CD14-positive monocyte (primary cell): ENCODE measurements around the gene MYO1E. TPM values are rescaled to one million over a fixed set of nuclear protein-coding genes. Genes with fewer than 3 reads are reported as not detected.

Experiments used
- DNase-seq, 3 donors: peaks; one replicate each; pipeline ENCODE4 v3.0.0-alpha.2; 2011 to 2022
- H2AFZ ChIP-seq: 2 replicates; pipeline ENCODE4 v1.6.0; 2012; ENCODE audit warnings: mild to moderate bottlenecking, low read depth, low read length, inconsistent platforms; ENCODE audit not compliant: insufficient read depth, poor library complexity, severe bottlenecking
- H3K27ac ChIP-seq, 2 donors: 1 replicate in 1 of 2; 2 replicates in 1 of 2; pipeline ENCODE4 v1.5.1; 2012 to 2013; ENCODE audit warnings: low read length in 2 of 2, control low read depth in 1 of 2, inconsistent platforms in 1 of 2, low read depth in 1 of 2, mild to moderate bottlenecking in 1 of 2
- H3K27me3 ChIP-seq, 2 donors: one replicate each; pipeline versions ENCODE4 v1.6.0 to v1.6.1; 2011 to 2013; ENCODE audit warnings: low read length in 2 of 2; ENCODE audit not compliant: control insufficient read depth in 2 of 2, insufficient read depth in 2 of 2
- H3K36me3 ChIP-seq, 2 donors: replicated peaks in 1 of 2; 1 replicate in 1 of 2; 2 replicates in 1 of 2; pipeline versions ENCODE4 v1.5.1 to v1.6.1; 2012 to 2013; ENCODE audit warnings: low read length in 2 of 2, control low read depth in 1 of 2, inconsistent platforms in 1 of 2, mild to moderate bottlenecking in 1 of 2; ENCODE audit not compliant: insufficient read depth in 2 of 2, control insufficient read depth in 1 of 2
- H3K4me1 ChIP-seq, 2 donors: 1 replicate in 1 of 2; 2 replicates in 1 of 2; pipeline versions ENCODE4 v1.5.1 to v1.6.1; 2012 to 2013; ENCODE audit warnings: low read length in 2 of 2, control low read depth in 1 of 2, inconsistent platforms in 1 of 2, mild to moderate bottlenecking in 1 of 2, moderate library complexity in 1 of 2; ENCODE audit not compliant: insufficient read depth in 2 of 2, control insufficient read depth in 1 of 2
- H3K4me2 ChIP-seq: replicated peaks from 2 replicates; pipeline ENCODE3; 2012; ENCODE audit warnings: low read length, moderate library complexity, mild to moderate bottlenecking; ENCODE audit not compliant: poor library complexity, severe bottlenecking; ENCODE audit errors: extremely low read depth
- H3K4me3 ChIP-seq, 3 experiments: fragments of 200-600 bp in 1 of 3; sonication (generic) in 1 of 3; replicated peaks in 1 of 3; 1 replicate in 2 of 3; 2 replicates in 1 of 3; pipeline ENCODE4 v1.5.1; 2011 to 2013; ENCODE audit warnings: low read length in 3 of 3, mild to moderate bottlenecking in 3 of 3, control low read depth in 2 of 3, low read depth in 2 of 3, inconsistent platforms in 1 of 3, moderate library complexity in 1 of 3
- H3K79me2 ChIP-seq: 2 replicates; pipeline ENCODE4 v1.6.0; 2012; ENCODE audit warnings: mild to moderate bottlenecking, control low read depth, inconsistent platforms, low read length, moderate library complexity; ENCODE audit not compliant: insufficient read depth
- H3K9ac ChIP-seq: 2 replicates; pipeline ENCODE4 v1.6.0; 2017; ENCODE audit warnings: low read length, mild to moderate bottlenecking; ENCODE audit not compliant: insufficient read depth, poor library complexity, severe bottlenecking
- H3K9me3 ChIP-seq, 2 donors: replicated peaks in 1 of 2; 1 replicate in 1 of 2; 2 replicates in 1 of 2; pipeline versions ENCODE4 v1.5.1 to v1.6.1; 2012 to 2013; ENCODE audit warnings: low read length in 2 of 2, control low read depth in 1 of 2; ENCODE audit not compliant: control insufficient read depth in 1 of 2, insufficient read depth in 1 of 2
- H4K20me1 ChIP-seq: 2 replicates; pipeline ENCODE4 v1.6.0; 2012; ENCODE audit warnings: mild to moderate bottlenecking, low read length, control low read depth, moderate library complexity; ENCODE audit not compliant: insufficient read depth
- H3K27ac Mint-ChIP-seq, 7 donors: one replicate each; pipeline ENCODE4 v1.8.0; 2020; ENCODE audit warnings: mild to moderate bottlenecking in 7 of 7, mixed read lengths in 7 of 7, moderate library complexity in 6 of 7, inconsistent platforms in 2 of 7
- H3K27me3 Mint-ChIP-seq, 3 donors: one replicate each; pipeline ENCODE4 v1.8.0; 2021 to 2022; ENCODE audit warnings: low read depth in 3 of 3, mild to moderate bottlenecking in 3 of 3, mixed read lengths in 3 of 3, moderate library complexity in 3 of 3, inconsistent platforms in 1 of 3
- H3K36me3 Mint-ChIP-seq, 2 donors: one replicate each; pipeline ENCODE4 v1.8.0; 2020; ENCODE audit warnings: mixed read lengths in 2 of 2, inconsistent platforms in 1 of 2, mild to moderate bottlenecking in 1 of 2
- H3K4me1 Mint-ChIP-seq: one replicate; pipeline ENCODE4 v1.8.0; 2020; ENCODE audit warnings: mild to moderate bottlenecking, mixed read lengths
- H3K4me3 Mint-ChIP-seq, 2 donors: one replicate each; pipeline ENCODE4 v1.8.0; 2020; ENCODE audit warnings: mild to moderate bottlenecking in 2 of 2, mixed read lengths in 2 of 2, moderate library complexity in 1 of 2
- H3K9me3 Mint-ChIP-seq, 7 donors: one replicate each; pipeline ENCODE4 v1.8.0; 2020 to 2022; ENCODE audit warnings: mixed read lengths in 7 of 7, mild to moderate bottlenecking in 6 of 7, moderate library complexity in 6 of 7, inconsistent platforms in 2 of 7
- WGBS: methylation state at CpG from one replicate; pipeline ENCODE4 v1.1.5; 2013; ENCODE audit warnings: missing lambda C conversion rate; ENCODE audit not compliant: insufficient coverage; 5-methylcytosine and 5-hydroxymethylcytosine counted together
- intact Hi-C, 2 donors: fragments of 100-400 bp; cut with micrococcal nuclease; formaldehyde crosslinking; loops; one replicate each; pipeline versions ENCODE4 v1.15.0 to v1.15.1; 2023
- polyA plus RNA-seq, 3 donors: library from polyadenylated mRNA; depleted of rRNA in 1 of 3; unstranded in 2 of 3; stranded (reverse) in 1 of 3; fragments of 300-500 nt in 2 of 3; fragments of >200 nt in 1 of 3; fragmentation: Illumina TruSeq in 2 of 3; gene quantifications; 1 replicate in 2 of 3; 2 replicates in 1 of 3; pipeline ENCODE4 v1.2.3, GENCODE V29; 2012 to 2021
- TF ChIP-seq, protein P1 (sequence below): fragments of 200-600 bp; IDR thresholded peaks from one replicate; pipeline ENCODE4 v1.8.0; 2022; ENCODE audit warnings: antibody characterized with exemption, mild to moderate bottlenecking

The MYO1E gene
- polyA plus RNA-seq, 3 donors = 5.5 to 16.2 (median 6.2) TPM

DNA sequence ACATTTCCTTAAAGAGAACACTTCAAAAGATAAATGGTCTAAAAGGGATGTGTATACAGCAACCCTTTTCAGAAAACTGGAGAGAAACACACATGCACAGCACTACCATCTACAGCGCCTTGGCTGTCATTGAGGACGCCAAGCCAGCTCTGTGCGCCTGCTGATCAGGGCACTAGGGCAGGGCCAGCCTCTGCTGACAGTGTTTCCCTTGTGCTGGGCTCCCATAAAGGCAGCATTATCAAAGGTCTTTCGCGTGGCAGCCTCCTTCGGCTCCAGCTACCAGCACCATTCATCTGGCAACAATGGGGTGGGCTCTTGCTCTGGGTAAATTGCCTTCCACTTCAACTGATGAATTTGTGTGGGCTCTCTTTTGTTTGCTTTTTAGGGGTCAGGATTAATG lies 112.6 kb downstream of the MYO1E start:
- TF ChIP-seq, protein P1, sequence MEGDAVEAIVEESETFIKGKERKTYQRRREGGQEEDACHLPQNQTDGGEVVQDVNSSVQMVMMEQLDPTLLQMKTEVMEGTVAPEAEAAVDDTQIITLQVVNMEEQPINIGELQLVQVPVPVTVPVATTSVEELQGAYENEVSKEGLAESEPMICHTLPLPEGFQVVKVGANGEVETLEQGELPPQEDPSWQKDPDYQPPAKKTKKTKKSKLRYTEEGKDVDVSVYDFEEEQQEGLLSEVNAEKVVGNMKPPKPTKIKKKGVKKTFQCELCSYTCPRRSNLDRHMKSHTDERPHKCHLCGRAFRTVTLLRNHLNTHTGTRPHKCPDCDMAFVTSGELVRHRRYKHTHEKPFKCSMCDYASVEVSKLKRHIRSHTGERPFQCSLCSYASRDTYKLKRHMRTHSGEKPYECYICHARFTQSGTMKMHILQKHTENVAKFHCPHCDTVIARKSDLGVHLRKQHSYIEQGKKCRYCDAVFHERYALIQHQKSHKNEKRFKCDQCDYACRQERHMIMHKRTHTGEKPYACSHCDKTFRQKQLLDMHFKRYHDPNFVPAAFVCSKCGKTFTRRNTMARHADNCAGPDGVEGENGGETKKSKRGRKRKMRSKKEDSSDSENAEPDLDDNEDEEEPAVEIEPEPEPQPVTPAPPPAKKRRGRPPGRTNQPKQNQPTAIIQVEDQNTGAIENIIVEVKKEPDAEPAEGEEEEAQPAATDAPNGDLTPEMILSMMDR = no peak
- 94% methylated on average over 3 of the region's 6 CpGs for WGBS
- Histone ChIP-seq H3K27ac (no peak overlapping the region), H3K79me2 (no peaks in the 10 kb centered on the region), H3K9me3 (no peaks in the 10 kb centered on the region), H3K9ac (no peak overlapping the region), H2AFZ (no peak overlapping the region), H3K36me3 (peaks cover 5 to 8% of the 10 kb centered on the region in 2 donors), H3K4me3 (no peak overlapping the region), H3K4me1 (no peaks in the 10 kb centered on the region), H3K4me2 (no peak overlapping the region), H4K20me1 (no peaks in the 10 kb centered on the region), H3K27me3 (no peaks in the 10 kb centered on the region)
- DNase-seq = no peak
- Mint-ChIP-seq H3K27ac (no peak overlapping the region), H3K4me3 (no peak overlapping the region), H3K36me3 (peaks cover 12 to 19% of the 10 kb centered on the region in 2 donors), H3K4me1 (no peaks in the 10 kb centered on the region), H3K9me3 (no peaks in the 10 kb centered on the region), H3K27me3 (no peaks in the 10 kb centered on the region)
- intact Hi-C loops = no loop called here

DNA sequence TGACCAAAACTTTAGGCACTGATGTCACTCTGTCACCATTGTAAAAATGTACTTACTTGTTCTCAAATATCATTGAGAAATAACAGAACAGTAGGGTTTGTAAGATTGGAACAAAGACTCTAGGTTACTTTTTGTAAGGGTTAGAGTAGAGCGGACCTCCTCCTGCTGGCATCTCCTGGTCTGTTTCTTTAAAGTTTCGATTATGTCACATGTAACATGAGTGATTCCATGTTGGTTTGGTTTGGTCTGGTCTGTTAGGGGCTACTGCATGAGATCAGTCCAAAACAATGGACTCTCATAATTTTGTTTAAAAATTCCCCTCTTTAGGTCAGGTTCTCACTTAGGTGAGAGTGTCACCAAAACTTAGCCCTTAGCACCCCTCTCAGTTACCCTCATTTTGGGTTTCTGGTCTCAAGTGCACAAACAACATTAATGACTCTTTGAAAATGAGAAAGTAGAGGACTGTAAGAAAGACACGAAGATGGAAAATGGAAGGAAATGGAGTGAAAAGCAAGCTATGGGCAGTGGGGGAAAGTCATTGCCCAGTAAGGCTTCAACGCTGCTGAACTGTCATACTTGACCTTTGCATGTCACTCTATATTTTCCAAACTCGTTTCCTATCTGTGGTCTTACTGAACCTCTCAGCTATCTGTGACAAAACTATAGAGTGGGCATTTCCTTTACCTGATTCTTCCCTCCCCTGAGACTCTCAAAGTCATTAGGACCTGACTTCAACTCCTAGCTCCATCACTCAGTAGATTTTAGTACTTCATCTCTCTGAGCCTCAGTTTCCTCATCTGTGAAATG lies 113.3 kb downstream of the MYO1E start:
- intact Hi-C loops = no loop called here
- no peaks in the 10 kb centered on the region for H3K9me3 Mint-ChIP-seq
- no peaks in the 10 kb centered on the region for H3K4me1 Mint-ChIP-seq
- DNase-seq = no peak
- H3K4me3 Mint-ChIP-seq = no peak overlapping the region
- H3K9me3 ChIP-seq = no peaks in the 10 kb centered on the region
- H3K79me2 ChIP-seq = no peaks in the 10 kb centered on the region
- no peaks in the 10 kb centered on the region for H3K4me1 ChIP-seq
- no peak overlapping the region for H3K9ac ChIP-seq
- TF ChIP-seq, protein P1 = no peak
- peaks cover 12 to 22% of the 10 kb centered on the region in 2 donors for H3K36me3 Mint-ChIP-seq
- 100% methylated on average over 3 of the region's 5 CpGs for WGBS
- H2AFZ ChIP-seq = no peak overlapping the region
- no peaks in the 10 kb centered on the region for H3K27me3 Mint-ChIP-seq
- no peaks in the 10 kb centered on the region for H3K27me3 ChIP-seq
- no peak overlapping the region for H3K27ac Mint-ChIP-seq
- H4K20me1 ChIP-seq = no peaks in the 10 kb centered on the region
- peaks cover 5 to 8% of the 10 kb centered on the region in 2 donors for H3K36me3 ChIP-seq
- no peak overlapping the region for H3K27ac ChIP-seq
- H3K4me3 ChIP-seq = no peak overlapping the region
- no peak overlapping the region for H3K4me2 ChIP-seq
